HepG2 (cell line): ENCODE results near the gene ISCU. TPM values are rescaled to one million over a fixed set of nuclear protein-coding genes. Genes with fewer than 3 reads are reported as not detected.

Experiments
- ATAC-seq: fragments of 200-7000 bp; cut with Tn5 transposase; 3 replicates; pipeline ENCODE4 v1.9.1; 2020; ENCODE audit warnings: mild to moderate bottlenecking, moderate library complexity
- BruUV-seq: library from RNA; stranded (reverse); fragments of 400-500 nt; replicated peaks from 2 replicates; lab custom pipeline; 2021; lab: Mats Ljungman, UMichigan
- CTCF ChIA-PET: fragments of 300-600 bp; formaldehyde crosslinking; extraction: SDS; loops from one replicate; lab custom pipeline; 2021; ENCODE audit warnings: low total read pairs, inconsistent platforms, low intra/inter-chr PET ratio; lab: Yijun Ruan, JAX
- POLR2A ChIA-PET: fragments of 350-600 bp; sonication (Branson Sonifier 250); formaldehyde crosslinking; loops from one replicate; lab custom pipeline; 2020; ENCODE audit warnings: antibody characterized with exemption, inconsistent platforms; lab: Yijun Ruan, JAX
- DNase-seq: peaks from one replicate; pipeline ENCODE4 v3.0.0-alpha.2; 2015; ENCODE audit warnings: low spot score
- FAIRE-seq: peaks from 3 replicates; lab custom pipeline; 2011; peaks lifted over from hg19 to GRCh38; lab: Jason Lieb, UNC
- H2AFZ ChIP-seq: one replicate; pipeline ENCODE4 v1.6.1; 2011; ENCODE audit warnings: low read length, inconsistent platforms
- H3K27ac ChIP-seq: fragments of 300-600 bp; 3 replicates; pipeline ENCODE4 v1.8.0; 2011; ENCODE audit warnings: mixed run types, mild to moderate bottlenecking, mixed read lengths, low read length, inconsistent platforms; ENCODE audit not compliant: insufficient read depth; ENCODE audit errors: extremely low read length
- H3K27me3 ChIP-seq, 2 experiments: fragments of 200-600 bp in 1 of 2; 2 replicates in 1 of 2; 3 replicates in 1 of 2; pipeline versions ENCODE4 v1.6.0 to v1.8.0; 2011; ENCODE audit warnings: low read length in 2 of 2, mild to moderate bottlenecking in 2 of 2, moderate library complexity in 2 of 2, inconsistent platforms in 1 of 2; ENCODE audit not compliant: insufficient read depth in 2 of 2, control insufficient read depth in 1 of 2
- H3K36me3 ChIP-seq, 2 experiments: fragments of 200-600 bp in 1 of 2; replicated peaks in 1 of 2; 2 replicates in 1 of 2; 3 replicates in 1 of 2; pipeline versions ENCODE4 v1.5.1 to v1.8.0; 2011; ENCODE audit warnings: low read length in 2 of 2, inconsistent platforms in 1 of 2; ENCODE audit not compliant: insufficient read depth in 2 of 2, control insufficient read depth in 1 of 2
- H3K4me1 ChIP-seq: 2 replicates; pipeline ENCODE4 v1.5.1; 2012; ENCODE audit warnings: low read length, inconsistent platforms; ENCODE audit not compliant: insufficient read depth
- H3K4me2 ChIP-seq: 2 replicates; pipeline ENCODE4 v1.6.0; 2011; ENCODE audit warnings: low read depth, low read length, inconsistent platforms
- H3K4me3 ChIP-seq, 3 experiments: fragments of 200-600 bp in 1 of 3; sonication (generic), shearing (Covaris generic) in 1 of 3; replicated peaks in 1 of 3; 2 replicates each; pipeline ENCODE4 v1.5.1; 2011 to 2016; ENCODE audit warnings: low read length in 3 of 3, inconsistent platforms in 2 of 3, low read depth in 2 of 3, mild to moderate bottlenecking in 2 of 3, control low read depth in 1 of 3, mixed read lengths in 1 of 3; ENCODE audit not compliant: insufficient read depth in 1 of 3
- H3K79me2 ChIP-seq: one replicate; pipeline ENCODE4 v1.6.1; 2011; ENCODE audit warnings: low read length, inconsistent platforms; ENCODE audit not compliant: insufficient read depth
- H3K9ac ChIP-seq: 2 replicates; pipeline ENCODE4 v1.6.0; 2011; ENCODE audit warnings: mild to moderate bottlenecking, low read depth, low read length, inconsistent platforms; ENCODE audit not compliant: insufficient read depth
- H3K9me3 ChIP-seq: 2 replicates; pipeline ENCODE4 v1.5.1; 2012; ENCODE audit warnings: mild to moderate bottlenecking, low read length
- H4K20me1 ChIP-seq: 2 replicates; pipeline ENCODE4 v1.6.0; 2011; ENCODE audit warnings: inconsistent platforms, mild to moderate bottlenecking, low read length, moderate library complexity; ENCODE audit not compliant: insufficient read depth
- CBX1 ChIP-seq: IDR thresholded peaks from one replicate; pipeline ENCODE4 v1.6.1; 2016; ENCODE audit warnings: antibody characterized with exemption, low read depth
- HES4 ChIP-seq: sonication (generic); formaldehyde crosslinking; IDR thresholded peaks from 2 replicates; pipeline ENCODE4 v1.9.0; 2021; ENCODE audit warnings: mild to moderate bottlenecking, missing genetic modification reagents, borderline replicate concordance
- IKZF1 ChIP-seq: fragments of 450-650 bp; IDR thresholded peaks from 2 replicates; pipeline ENCODE4 v1.7.1; 2016
- KDM5A ChIP-seq: fragments of 200-600 bp; sonication (generic); IDR thresholded peaks from 2 replicates; pipeline ENCODE4 v1.7.0; 2018; ENCODE audit warnings: antibody characterized with exemption, mild to moderate bottlenecking, low read length, borderline replicate concordance
- RBM22 ChIP-seq: fragments of 200-400 bp; formaldehyde crosslinking; optimal IDR thresholded peaks from 2 replicates; pipeline ENCODE3; 2017; ENCODE audit warnings: mild to moderate bottlenecking, low read length, moderate library complexity
- TCF12 ChIP-seq, 2 experiments: fragments of 450-650 bp in 1 of 2; sonication (generic) in 1 of 2; formaldehyde crosslinking in 1 of 2; IDR thresholded peaks; 2 replicates each; pipeline versions ENCODE4 v1.6.1 to v1.8.0; 2017 to 2022; ENCODE audit warnings: antibody characterized with exemption in 1 of 2, mild to moderate bottlenecking in 1 of 2, missing genetic modification reagents in 1 of 2, moderate library complexity in 1 of 2
- THAP7 ChIP-seq: sonication (generic); formaldehyde crosslinking; IDR thresholded peaks from 2 replicates; pipeline ENCODE4 v1.8.1; 2023; ENCODE audit warnings: mild to moderate bottlenecking, missing genetic modification reagents
- TIGD3 ChIP-seq: sonication (generic); formaldehyde crosslinking; IDR thresholded peaks from 2 replicates; pipeline ENCODE4 v1.5.1; 2020; ENCODE audit warnings: mild to moderate bottlenecking, missing genetic modification reagents, borderline replicate concordance
- ZFP41 ChIP-seq: sonication (generic); formaldehyde crosslinking; IDR thresholded peaks from 2 replicates; pipeline ENCODE4 v1.4.0; 2020; ENCODE audit warnings: mild to moderate bottlenecking, missing genetic modification reagents, borderline replicate concordance
- ZKSCAN5 ChIP-seq: sonication (generic); formaldehyde crosslinking; IDR thresholded peaks from 2 replicates; pipeline ENCODE4 v1.5.1; 2020; ENCODE audit warnings: mild to moderate bottlenecking, missing genetic modification reagents
- ZMYM3 ChIP-seq: sonication (generic); formaldehyde crosslinking; IDR thresholded peaks from 2 replicates; pipeline ENCODE4 v1.5.1; 2020; ENCODE audit warnings: mild to moderate bottlenecking, missing genetic modification reagents
- ZSCAN29 ChIP-seq: sonication (generic); formaldehyde crosslinking; conservative IDR thresholded peaks from 2 replicates; pipeline ENCODE4 v1.4.0; 2020; ENCODE audit warnings: mild to moderate bottlenecking, missing genetic modification reagents
- WGBS: methylation state at CpG from one replicate; pipeline ENCODE4 v1.1.6; 2017; ENCODE audit warnings: low lambda C conversion rate; 5-methylcytosine and 5-hydroxymethylcytosine counted together
- in situ Hi-C: cut with HindIII; loops from 2 replicates; pipeline ENCODE4 v1.10.0; 2017; ENCODE audit warnings: low pct_unique_long_range_greater_than_20kb; ENCODE audit not compliant: extremely low pct_ligation_motif_present
- intact Hi-C: fragments of 100-400 bp; cut with micrococcal nuclease; formaldehyde crosslinking; loops from one replicate; pipeline ENCODE4 v1.10.0; 2022; ENCODE audit not compliant: unreplicated experiment
- polyA plus RNA-seq, 8 experiments: library from polyadenylated mRNA; depleted of rRNA in 3 of 8; stranded (reverse) in 7 of 8; unstranded in 1 of 8; fragments of >200 nt; fragmentation: Illumina TruSeq in 4 of 8; extraction: Trizol in 4 of 8; gene quantifications; 2 replicates each; pipeline versions ENCODE4 v1.2.1 to v1.2.3, GENCODE V29; 2011 to 2016; ENCODE audit warnings: low read depth in 4 of 8, missing spikeins in 1 of 8, mixed read lengths in 1 of 8; ENCODE audit not compliant: insufficient read depth in 1 of 8
- total RNA-seq, 5 experiments: library from RNA; depleted of rRNA; stranded (reverse); fragments of >200 nt; fragmentation: Illumina TruSeq; extraction: Trizol; gene quantifications; 2 replicates each; pipeline ENCODE4 v1.2.3, GENCODE V29; 2016; ENCODE audit warnings: low read depth in 1 of 5
- TF ChIP-seq, protein P1 (sequence below): sonication (generic); formaldehyde crosslinking; IDR thresholded peaks from 2 replicates; pipeline ENCODE4 v1.5.0; 2020; ENCODE audit warnings: mild to moderate bottlenecking, missing genetic modification reagents

ISCU gene
- total and polyA plus RNA-seq, 2 of the 13 experiments (the other 11 are each of a cell fraction or from before 2014, with no cell fraction given) = 94.4 to 107 TPM

DNA sequence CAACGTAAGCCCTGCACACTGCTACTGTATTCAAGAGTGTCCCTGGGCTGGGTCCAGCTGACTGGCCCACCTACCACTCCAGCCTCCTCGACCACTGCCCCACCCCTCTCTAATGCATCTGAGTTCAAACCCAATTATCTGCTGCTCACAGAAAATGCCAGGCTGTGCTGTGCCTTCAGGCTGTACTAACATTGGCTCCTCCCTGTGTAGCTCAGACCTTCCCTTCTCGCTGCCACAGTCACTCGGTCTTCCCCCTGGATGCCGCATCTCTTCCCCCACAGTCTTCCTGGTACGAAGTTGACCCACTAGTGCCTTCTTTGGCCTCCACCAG is 35.3 kb upstream of the ISCU start:
- Histone ChIP-seq H3K79me2 (no peaks in the 10 kb centered on the region), H3K4me1 (no peaks in the 10 kb centered on the region), H3K27ac (no peak overlapping the region), H3K9ac (no peak overlapping the region), H4K20me1 (no peaks in the 10 kb centered on the region), H2AFZ (no peak overlapping the region), H3K4me2 (no peak overlapping the region), H3K36me3 (peaks cover 60 to 96% of the 10 kb centered on the region in 2 experiments), H3K9me3 (no peaks in the 10 kb centered on the region), H3K27me3 (no peaks in the 10 kb centered on the region), H3K4me3 (no peak overlapping the region)
- DNase-seq = no peak
- ChIA-PET POLR2A (no interaction called here), CTCF (no interaction called here)
- 96% methylated on average over 6 of the region's 6 CpGs for WGBS
- no TSS peak for BruUV-seq
- no peak for ATAC-seq
- intact Hi-C loops = no loop called here
- in situ Hi-C loops = no loop called here
- no peak for FAIRE-seq
- no peak for TF ChIP-seq THAP7
- TF ChIP-seq RBM22 = peak; percentile 1
- TF ChIP-seq, all 625 proteins: peak for 1

DNA sequence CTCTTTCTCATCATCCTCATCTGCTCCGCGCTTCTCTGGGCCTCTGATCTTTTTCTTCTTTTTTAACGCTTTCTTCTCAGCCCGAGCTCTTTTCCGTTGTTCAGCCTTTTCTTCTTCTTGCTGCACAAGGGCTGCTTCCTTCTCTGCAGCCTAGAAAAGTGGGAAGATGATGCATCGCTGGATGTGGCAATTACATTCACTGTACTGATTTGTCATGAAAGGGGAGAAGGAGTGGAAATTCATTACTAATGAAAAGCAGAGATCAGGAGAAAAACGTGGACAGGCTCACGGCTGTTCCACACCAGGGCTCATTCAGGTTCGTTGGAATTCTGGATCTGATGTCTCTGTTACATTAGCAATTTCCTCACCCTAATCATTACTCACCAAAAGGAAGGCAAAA is 32.2 kb upstream of the ISCU start:
- Histone ChIP-seq H3K9me3 (no peaks in the 10 kb centered on the region), H4K20me1 (no peaks in the 10 kb centered on the region), H3K9ac (no peak overlapping the region), H3K27me3 (no peaks in the 10 kb centered on the region), H3K4me2 (no peak overlapping the region), H3K79me2 (no peaks in the 10 kb centered on the region), H3K27ac (no peak overlapping the region), H3K36me3 (peaks cover 45 to 92% of the 10 kb centered on the region in 2 experiments), H3K4me3 (no peak overlapping the region), H3K4me1 (no peaks in the 10 kb centered on the region), H2AFZ (no peak overlapping the region)
- ATAC-seq = no peak
- no peak for DNase-seq
- ChIA-PET CTCF (no interaction called here), POLR2A (no interaction called here)
- BruUV-seq = no TSS peak
- no peak for FAIRE-seq
- intact Hi-C loops (loop anchor here (10.0 kb wide), 1 partner anchor 775 kb away; no protein-coding TSS in a partner anchor), in situ Hi-C loops (no loop called here)
- 97% methylated on average over 9 of the region's 9 CpGs for WGBS
- TF ChIP-seq ZFP41 (CRISPR knock-in tag) (no peak), HES4 (CRISPR knock-in tag) (no peak), ZMYM3 (CRISPR knock-in tag) (no peak), IKZF1 (no peak), CBX1 (no peak), ZKSCAN5 (CRISPR knock-in tag) (no peak), ZSCAN29 (CRISPR knock-in tag) (no peak), KDM5A (no peak), TCF12 (IDR thresholded peaks at IDR 0.05) (no peak), TCF12 (CRISPR knock-in tag; IDR thresholded peaks at IDR 0.05) (no peak), TIGD3 (CRISPR knock-in tag) (no peak)
- TF ChIP-seq, protein P1, sequence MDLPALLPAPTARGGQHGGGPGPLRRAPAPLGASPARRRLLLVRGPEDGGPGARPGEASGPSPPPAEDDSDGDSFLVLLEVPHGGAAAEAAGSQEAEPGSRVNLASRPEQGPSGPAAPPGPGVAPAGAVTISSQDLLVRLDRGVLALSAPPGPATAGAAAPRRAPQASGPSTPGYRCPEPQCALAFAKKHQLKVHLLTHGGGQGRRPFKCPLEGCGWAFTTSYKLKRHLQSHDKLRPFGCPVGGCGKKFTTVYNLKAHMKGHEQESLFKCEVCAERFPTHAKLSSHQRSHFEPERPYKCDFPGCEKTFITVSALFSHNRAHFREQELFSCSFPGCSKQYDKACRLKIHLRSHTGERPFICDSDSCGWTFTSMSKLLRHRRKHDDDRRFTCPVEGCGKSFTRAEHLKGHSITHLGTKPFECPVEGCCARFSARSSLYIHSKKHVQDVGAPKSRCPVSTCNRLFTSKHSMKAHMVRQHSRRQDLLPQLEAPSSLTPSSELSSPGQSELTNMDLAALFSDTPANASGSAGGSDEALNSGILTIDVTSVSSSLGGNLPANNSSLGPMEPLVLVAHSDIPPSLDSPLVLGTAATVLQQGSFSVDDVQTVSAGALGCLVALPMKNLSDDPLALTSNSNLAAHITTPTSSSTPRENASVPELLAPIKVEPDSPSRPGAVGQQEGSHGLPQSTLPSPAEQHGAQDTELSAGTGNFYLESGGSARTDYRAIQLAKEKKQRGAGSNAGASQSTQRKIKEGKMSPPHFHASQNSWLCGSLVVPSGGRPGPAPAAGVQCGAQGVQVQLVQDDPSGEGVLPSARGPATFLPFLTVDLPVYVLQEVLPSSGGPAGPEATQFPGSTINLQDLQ = no peak
